Vagina (tissue), 2 donors: Measurements from ENCODE around the gene HTR6.

Experiments
- CTCF ChIP-seq, 3 experiments: fragments of 450-650 bp in 2 of 3; fragments of 200-600 bp in 1 of 3; sonication (generic) in 1 of 3; IDR thresholded peaks; one replicate each; pipeline ENCODE4 v1.5.1; 2017 to 2019; ENCODE audit warnings: antibody characterized with exemption in 3 of 3, mild to moderate bottlenecking in 2 of 3, moderate library complexity in 2 of 3
- POLR2A ChIP-seq, 2 donors: fragments of 450-650 bp; IDR thresholded peaks; one replicate each; pipeline ENCODE4 v1.6.1; 2017; ENCODE audit warnings: antibody characterized with exemption in 2 of 2, mild to moderate bottlenecking in 2 of 2, moderate library complexity in 2 of 2

GRCh38 chr1:19639999-19640362 is 24.7 kb upstream of the HTR6 start:
- TF ChIP-seq CTCF (IDR thresholded peaks at IDR 0.05): no peak
- no peak for TF ChIP-seq POLR2A (IDR thresholded peaks at IDR 0.05)
